ENCODE data around the gene TAPBPL. TPM values are rescaled to one million over a fixed set of nuclear protein-coding genes. Genes with fewer than 3 reads are reported as not detected.
"Not testable (repeated sequence)": the region's sequence is repeated elsewhere in the genome, so short reads cannot be mapped to it uniquely, and the experiment has no call there.

Gene TAPBPL, protein sequence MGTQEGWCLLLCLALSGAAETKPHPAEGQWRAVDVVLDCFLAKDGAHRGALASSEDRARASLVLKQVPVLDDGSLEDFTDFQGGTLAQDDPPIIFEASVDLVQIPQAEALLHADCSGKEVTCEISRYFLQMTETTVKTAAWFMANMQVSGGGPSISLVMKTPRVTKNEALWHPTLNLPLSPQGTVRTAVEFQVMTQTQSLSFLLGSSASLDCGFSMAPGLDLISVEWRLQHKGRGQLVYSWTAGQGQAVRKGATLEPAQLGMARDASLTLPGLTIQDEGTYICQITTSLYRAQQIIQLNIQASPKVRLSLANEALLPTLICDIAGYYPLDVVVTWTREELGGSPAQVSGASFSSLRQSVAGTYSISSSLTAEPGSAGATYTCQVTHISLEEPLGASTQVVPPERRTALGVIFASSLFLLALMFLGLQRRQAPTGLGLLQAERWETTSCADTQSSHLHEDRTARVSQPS
- polyA plus RNA-seq (ENCODE audit: insufficient read length in 3 of 3) = 10 to 100 TPM; 16.0 to 18.8 (median 17.8) TPM
- long read RNA-seq, donor 1, transcript TAPBPL-201 (7 exons, 1,741 nt) = major isoform, 5 of 5 reads
- long read RNA-seq, donor 1, partial matches to known transcripts = 0 of 5 reads
- long read RNA-seq, donor 1, other reads (novel, unspliced or antisense) = 0 of 5 reads
- long read RNA-seq, donor 2, transcript TAPBPL-201 (7 exons, 1,741 nt) = major isoform, 5 of 428 reads
- long read RNA-seq, donor 2, partial matches to known transcripts = 366 of 428 reads
- long read RNA-seq, donor 2, other reads (novel, unspliced or antisense) = 55 of 428 reads
- long read RNA-seq, donor 3, partial matches to known transcripts = 12 of 15 reads
- long read RNA-seq, donor 3, other reads (novel, unspliced or antisense) = 0 of 15 reads
- long read RNA-seq, donor 4, transcript TAPBPL-201 (7 exons, 1,741 nt) = major isoform, 5 of 11 reads
- long read RNA-seq, donor 4, partial matches to known transcripts = 6 of 11 reads
- long read RNA-seq, donor 4, other reads (novel, unspliced or antisense) = 0 of 11 reads
- long read RNA-seq, donor 5, partial matches to known transcripts = 0 of 3 reads
- long read RNA-seq, donor 5, other reads (novel, unspliced or antisense) = 0 of 3 reads
- long read RNA-seq, donor 6, transcript TAPBPL-201 (7 exons, 1,741 nt) = major isoform, 6 of 9 reads
- long read RNA-seq, donor 6, partial matches to known transcripts = 0 of 9 reads
- long read RNA-seq, donor 6, other reads (novel, unspliced or antisense) = 0 of 9 reads
- long read RNA-seq, donor 7, transcript TAPBPL-201 (7 exons, 1,741 nt) = major isoform, 6 of 18 reads
- long read RNA-seq, donor 7, partial matches to known transcripts = 12 of 18 reads
- long read RNA-seq, donor 7, other reads (novel, unspliced or antisense) = 0 of 18 reads
- long read RNA-seq, donor 8, partial matches to known transcripts = 8 of 11 reads
- long read RNA-seq, donor 8, other reads (novel, unspliced or antisense) = 0 of 11 reads
- long read RNA-seq, donor 9, transcript TAPBPL-201 (7 exons, 1,741 nt) = major isoform, 5 of 29 reads
- long read RNA-seq, donor 9, partial matches to known transcripts = 24 of 29 reads
- long read RNA-seq, donor 9, other reads (novel, unspliced or antisense) = 0 of 29 reads
- long read RNA-seq, donor 10, partial matches to known transcripts = 17 of 19 reads
- long read RNA-seq, donor 10, other reads (novel, unspliced or antisense) = 0 of 19 reads
- long read RNA-seq, donor 11, partial matches to known transcripts = 0 of 5 reads
- long read RNA-seq, donor 11, other reads (novel, unspliced or antisense) = 0 of 5 reads
- long read RNA-seq, donor 12, transcript TAPBPL-201 (7 exons, 1,741 nt) = major isoform, 11 of 14 reads
- long read RNA-seq, donor 12, partial matches to known transcripts = 0 of 14 reads
- long read RNA-seq, donor 12, other reads (novel, unspliced or antisense) = 0 of 14 reads
- long read RNA-seq, donor 13, partial matches to known transcripts = 0 of 3 reads
- long read RNA-seq, donor 13, other reads (novel, unspliced or antisense) = 0 of 3 reads
- long read RNA-seq, donor 14 = 0 reads
- long read RNA-seq, donor 15, transcript TAPBPL-201 (7 exons, 1,741 nt) = major isoform, 9 of 52 reads
- long read RNA-seq, donor 15, partial matches to known transcripts = 39 of 52 reads
- long read RNA-seq, donor 15, other reads (novel, unspliced or antisense) = 0 of 52 reads
- long read RNA-seq, donor 16, partial matches to known transcripts = 402 of 429 reads
- long read RNA-seq, donor 16, other reads (novel, unspliced or antisense) = 20 of 429 reads

DNA sequence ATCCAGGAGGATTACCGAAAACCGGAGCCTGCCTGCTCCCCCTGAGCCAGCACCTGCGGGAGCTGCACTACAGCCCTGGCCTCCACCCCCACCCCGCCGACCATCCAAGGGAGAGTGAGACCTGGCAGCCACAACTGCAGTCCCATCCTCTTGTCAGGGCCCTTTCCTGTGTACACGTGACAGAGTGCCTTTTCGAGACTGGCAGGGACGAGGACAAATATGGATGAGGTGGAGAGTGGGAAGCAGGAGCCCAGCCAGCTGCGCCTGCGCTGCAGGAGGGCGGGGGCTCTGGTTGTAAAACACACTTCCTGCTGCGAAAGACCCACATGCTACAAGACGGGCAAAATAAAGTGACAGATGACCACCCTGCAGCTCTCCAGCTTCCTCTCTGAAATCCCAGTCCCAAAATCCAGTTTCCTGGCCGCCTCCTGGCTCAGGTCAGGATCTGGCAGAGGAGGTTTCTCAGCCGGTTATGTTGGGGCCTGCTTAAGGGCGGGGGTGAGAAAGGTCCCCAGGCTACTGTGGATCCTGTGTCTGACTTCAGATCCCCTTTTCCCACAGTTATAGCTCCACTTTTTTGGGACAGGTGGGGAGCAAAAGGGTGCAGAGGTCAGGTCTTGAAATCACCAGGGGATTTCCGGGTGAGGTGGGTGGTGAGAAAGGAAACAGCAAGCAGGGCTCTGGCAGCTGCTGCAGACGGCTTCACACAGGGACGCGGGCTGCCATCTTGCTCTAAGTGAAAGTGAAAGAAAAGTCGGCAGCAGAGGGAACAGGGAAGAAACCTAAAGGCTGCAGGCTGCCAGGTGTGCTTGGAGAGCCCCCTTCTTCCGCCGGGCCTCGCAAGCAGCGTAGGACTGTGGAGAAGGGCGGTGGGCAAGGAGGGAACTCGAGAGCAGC is at the start of gene TAPBPL:
TSS of gene TAPBPL (plus strand) at position 695 of the 897 bp plus-strand sequence. CDS start 207 bp downstream, outside the sequence.
- peak; percentile 84 for DNase-seq

DNA sequence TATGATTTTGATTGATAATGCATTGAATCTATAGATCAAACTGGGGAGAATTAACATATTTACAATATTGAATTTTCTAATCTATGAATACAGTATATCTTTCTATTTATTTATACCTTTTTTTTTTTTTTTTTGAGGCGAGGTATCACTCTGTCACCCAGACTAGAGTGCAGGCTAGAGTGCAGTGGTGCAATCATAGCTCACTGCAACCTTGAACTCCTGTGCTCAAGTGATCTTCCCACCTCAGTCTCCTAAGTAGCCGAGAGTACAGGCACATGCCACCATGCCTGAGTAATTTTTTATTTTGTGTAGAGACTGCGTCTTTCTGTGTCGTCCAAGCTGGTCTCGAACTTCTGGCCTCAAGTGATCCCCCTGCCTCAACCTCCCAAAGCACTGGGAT is 47.5 kb upstream of the TAPBPL start:
- DNase-seq = no peak

DNA sequence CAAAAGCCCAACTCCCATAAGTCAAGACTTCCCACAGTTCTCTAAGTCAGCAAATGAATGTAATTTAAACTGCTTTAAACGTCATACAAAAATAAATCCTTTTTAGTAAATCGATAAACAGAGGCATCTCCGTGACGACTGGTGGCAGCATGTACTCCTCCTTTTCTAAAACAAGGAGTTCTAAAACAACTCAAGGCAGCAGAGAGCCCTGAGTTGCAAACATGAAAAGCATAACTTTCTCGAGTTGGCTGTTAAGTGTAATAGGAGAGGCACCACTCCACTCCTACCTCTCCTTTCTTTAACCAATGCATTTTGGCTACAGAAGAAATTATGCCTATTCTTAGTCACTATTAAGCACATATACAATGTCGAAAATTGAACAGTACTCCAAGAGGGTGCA is 45.9 kb upstream of the TAPBPL start:
- DNase-seq = no peak

DNA sequence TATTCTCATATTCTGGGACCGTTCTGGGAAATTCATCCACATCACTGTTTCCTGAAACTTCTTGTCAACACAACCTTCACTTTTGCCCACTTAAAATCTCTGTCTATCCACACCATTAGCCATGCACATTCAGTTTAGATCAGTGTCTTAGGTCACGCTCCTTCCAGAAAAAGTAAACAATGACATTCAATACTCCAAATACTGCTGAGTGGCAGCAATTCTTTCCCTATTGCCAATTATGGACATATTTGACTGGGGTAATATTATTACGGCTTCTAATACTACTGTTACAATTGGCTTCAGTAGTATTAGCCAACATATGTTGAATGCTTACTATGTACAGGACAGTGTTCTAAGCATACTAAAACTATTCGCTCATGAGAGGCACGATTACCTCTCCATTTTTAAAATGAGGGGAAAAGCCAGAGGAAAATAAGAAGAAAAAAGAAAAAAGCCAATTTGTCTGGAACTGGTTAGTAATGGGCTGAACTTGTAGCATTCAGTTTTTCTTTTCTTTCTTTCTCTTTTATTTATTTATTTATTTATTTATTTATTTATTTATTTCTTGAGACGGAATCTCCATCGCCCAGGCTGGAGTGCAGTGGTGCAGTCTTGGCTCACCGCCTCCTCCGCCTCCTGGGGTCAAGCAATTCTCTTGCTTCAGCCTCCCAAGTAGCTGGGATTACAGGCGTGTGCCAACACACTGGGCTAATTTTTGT is 44.4 kb upstream of the TAPBPL start:
- DNase-seq = no peak

DNA sequence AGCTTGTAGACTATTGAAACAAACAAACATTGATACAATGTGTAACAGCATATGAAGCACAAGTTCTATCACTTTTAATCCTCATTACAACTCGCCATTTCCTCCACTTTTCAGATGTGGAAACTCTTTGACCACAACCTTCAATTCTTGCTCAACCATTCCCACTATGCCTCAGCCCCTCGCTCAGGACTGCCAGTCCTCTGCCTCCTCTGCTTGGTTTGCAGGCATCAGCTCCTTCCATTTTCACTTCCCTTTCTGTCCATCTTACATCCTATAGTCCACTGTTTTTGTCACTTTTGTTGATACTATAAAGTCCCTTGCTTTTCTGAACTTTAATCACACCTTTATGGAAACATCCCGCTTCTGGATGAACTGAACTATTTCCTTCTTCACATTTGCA is 35.2 kb upstream of the TAPBPL start:
- no peak for DNase-seq

DNA sequence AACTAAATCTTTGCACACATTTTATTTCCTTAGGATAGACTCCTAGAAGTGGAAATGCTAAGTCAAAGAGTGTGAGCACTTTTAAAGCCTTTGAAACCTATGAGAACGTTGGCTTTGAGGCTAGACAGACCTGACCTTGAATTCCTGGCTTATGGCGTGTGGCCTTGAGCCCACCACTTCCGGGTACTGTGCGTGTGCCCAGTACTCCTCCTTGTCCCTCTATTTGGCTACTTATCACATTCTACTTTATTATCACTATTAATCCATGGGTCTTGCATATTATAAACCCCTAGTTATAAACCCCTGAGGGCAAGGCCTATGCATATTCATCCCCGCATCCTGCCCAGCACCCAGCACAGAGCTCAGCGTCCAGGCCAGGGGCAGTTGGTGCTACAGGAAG is 33.0 kb upstream of the TAPBPL start:
- DNase-seq = no peak

DNA sequence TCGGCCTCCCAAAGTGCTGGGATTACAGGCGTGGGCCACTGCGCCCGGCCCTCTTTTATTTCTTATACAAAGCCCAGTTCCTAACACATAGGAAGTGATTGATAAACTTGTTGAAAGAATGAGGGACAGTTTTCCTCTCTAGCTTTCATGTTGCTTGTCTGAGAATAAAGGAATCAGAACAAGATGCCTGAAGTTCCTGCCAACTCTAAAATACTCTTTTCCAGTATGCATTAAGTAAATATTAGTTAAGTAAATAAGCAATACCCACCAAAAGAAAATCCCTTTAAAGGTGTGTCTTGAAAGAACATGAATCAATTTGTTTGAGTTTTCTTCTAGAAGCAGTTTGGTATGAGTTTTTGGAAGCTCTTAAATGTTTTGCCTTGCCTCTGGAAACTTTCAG is 31.5 kb upstream of the TAPBPL start:
- DNase-seq = no peak

DNA sequence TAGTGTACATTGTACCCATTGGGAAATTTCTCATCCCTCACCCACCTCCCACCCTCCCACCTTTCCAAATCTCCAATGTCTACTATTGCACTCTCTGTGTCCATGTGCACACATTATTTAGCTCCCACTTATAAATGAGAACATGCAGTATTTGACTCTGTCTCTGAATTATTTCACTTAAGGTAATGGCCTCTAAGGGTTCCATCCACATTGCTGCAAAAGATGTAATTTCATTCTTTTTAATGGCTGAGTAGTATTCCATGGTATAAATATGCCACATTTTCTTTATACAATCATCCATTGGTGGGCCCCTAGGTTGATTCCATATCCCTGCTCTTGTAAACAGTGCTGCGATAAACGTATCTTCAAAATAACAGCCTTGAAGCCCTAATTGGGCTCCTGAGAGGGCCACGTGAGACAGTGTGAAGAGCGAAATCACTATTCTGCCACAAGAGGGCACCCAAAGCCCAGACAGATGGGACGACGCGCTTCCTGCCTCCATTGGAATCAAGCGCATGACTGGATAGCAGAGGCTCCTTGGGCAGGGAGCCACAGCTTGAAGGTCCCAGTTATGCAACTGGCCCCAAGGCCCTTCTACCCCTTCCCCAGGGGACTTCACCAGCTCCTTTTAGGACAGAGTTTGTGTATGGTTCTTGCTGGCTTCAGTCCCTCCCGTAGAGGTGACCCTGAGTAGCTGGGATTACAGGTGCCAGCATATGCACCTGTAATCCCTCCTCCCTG is 28.4 kb upstream of the TAPBPL start:
- DNase-seq = peak; percentile 90

DNA sequence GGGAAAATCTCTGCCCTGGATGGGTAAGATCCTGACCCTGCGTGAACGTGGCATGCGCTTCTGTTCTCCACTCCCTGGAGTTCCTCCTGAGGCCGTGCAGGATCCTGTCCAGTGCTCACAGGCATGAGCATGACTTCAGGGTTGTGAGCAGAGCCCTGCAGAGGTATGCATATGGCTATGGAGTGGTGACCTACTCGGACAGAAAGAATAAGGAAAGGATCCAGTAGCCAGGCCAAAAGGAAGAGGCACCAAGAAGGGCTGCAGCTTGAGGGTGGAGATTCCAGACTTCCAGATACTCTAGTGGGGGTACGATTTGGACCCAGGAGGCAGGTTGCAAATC is 27.9 kb upstream of the TAPBPL start:
- DNase-seq = no peak

DNA sequence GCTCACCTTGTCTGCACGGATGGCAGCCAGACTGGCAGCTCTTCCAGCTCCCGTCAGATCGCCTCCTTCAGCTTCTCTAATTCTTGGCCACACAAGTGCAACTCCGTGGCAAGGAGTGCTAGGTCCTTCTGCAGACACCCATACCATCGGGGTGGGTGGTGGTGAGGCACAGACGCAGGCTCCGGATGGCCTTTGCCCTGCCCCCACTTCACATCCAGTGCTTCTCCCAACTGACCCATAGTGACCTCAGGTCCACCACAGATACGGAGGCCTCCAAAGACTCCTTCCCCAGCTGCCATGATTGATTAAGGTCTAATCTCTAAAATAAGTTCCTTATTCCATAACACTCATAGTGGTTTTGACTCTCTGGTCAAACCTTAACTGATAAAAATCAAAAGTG is 27.0 kb upstream of the TAPBPL start:
- DNase-seq = no peak

DNA sequence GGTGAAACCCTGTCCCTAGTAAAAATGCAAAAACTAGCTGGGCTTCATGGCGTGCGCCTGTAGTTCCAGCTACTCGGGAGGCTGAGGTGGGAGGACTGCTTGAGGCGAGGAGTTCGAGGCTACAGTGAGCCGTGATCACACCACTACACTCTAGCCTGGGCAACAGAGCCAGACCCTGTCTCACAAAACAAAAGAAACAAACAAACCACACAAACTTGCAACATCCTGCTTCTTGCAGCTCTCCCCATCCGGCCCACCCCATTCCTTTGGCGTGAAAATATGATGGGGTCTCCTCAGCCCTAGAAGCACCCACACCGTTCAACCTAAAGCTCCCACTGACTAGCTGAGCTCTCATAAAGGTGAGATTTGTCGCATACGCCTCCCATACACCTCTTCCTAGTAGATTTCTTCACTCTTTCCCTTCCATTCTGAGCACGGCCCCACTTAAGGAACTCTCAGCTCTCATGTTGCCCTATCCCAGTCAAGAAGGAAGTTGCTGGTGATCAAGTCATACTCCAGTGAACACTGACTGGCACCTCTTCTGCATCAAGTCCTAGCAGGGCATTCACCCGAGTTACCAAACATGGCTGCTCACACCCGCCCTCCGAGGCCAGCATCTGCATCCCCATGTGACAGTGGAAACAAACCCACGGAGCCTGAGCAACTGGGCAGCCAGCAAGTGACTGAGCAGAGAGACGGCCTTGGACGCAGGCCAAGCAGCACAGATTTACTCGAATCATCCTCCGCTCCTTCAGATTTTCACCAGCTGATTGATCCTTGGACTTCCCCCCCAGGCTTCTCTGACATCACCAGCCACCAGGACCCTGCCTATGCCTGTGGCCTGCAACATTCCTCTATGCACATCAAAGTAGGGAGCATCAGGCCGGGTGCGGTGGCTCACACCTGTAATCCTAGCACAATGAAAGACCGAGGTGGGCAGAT is 26.0 kb upstream of the TAPBPL start:
- DNase-seq = no peak

DNA sequence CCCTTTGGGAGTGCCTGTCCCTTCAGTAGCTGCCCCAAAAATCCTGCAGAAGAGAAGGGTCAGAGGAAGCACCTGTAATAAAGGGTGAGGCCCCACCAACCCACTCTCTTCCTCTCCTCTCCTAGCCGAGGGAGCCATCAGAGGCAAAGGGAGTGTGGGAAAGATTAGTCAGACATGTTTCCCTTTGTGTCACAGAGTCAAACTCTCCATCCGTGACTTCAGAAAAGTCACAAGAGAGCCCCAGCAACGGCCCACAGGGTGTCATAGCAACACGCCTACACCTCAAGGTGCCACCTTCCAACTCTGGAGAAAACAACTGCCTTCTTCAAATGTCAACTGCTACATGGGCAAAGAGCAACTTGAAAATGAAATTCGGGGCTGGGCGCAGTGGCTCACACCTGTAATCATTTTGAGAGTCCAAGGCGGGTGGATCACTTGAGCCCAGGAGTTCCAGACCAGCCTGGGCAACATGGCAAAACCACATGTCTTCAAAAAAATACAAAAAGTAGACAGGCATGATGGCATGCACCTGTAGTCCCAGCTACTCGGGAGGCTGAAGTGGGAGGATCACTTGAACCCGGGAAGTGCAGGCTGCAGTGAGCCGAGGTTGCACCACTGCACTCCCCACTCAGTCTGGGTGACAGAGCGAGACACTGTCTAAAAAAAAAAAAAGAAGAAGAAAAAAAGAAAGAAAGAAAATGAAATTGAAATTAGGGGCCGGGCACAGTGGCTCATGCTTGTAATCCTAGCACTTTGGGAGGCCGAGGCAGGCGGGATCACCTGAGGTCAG is 24.8 kb upstream of the TAPBPL start:
- DNase-seq = no peak

DNA sequence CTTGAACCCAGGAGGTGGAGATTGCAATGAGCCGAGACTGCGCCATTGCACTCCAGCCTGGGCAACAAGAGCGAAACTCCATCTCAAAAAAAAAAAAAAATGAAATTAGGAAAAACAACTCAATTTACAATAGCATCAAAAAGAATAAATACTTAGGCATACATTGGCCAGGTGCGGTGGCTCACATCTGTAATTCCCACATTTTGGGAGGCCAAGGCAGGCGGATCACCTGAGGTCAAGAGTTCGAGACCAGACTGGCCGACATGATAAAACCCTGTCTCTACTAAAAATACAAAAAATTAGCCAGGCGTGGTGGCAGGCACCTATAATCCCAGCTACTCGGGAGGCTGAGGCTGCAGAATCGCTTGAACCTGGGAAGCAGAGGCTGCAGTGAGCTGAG is 24.0 kb upstream of the TAPBPL start:
- DNase-seq = not testable (repeated sequence)

DNA sequence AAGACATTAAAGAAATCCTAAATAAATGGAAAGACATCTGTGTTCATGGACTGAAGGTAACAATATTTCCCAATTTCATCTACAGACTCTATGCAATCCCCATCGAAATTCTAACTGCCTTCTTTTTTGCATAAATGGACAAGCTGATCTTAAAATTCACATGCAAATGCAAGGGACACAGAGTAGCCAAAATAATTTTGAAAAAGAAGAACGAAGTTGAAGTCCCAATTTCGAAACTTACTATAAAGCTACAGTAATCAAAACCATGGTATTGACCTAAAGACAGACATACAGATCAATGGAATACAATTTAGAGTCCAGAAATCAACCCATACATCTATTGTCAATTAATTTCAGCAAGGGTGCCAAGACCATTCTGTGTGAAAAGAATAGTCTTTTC is 23.5 kb upstream of the TAPBPL start:
- DNase-seq = no peak
